Liver (tissue), 9 donors: ENCODE measurements around the gene LCK. TPM values are rescaled to one million over a fixed set of nuclear protein-coding genes. Genes with fewer than 3 reads are reported as not detected.

Experiments
- DNase-seq: peaks from one replicate; pipeline ENCODE4 v3.0.0-alpha.2; 2017; ENCODE audit warnings: low spot score
- H3K27ac ChIP-seq, 2 donors: one replicate each; pipeline ENCODE4 v1.7.0; 2013; ENCODE audit warnings: inconsistent platforms in 2 of 2, low read length in 2 of 2, control low read depth in 1 of 2, low read depth in 1 of 2, mild to moderate bottlenecking in 1 of 2
- H3K27me3 ChIP-seq, 4 donors: one replicate each; pipeline versions ENCODE4 v1.6.1 to v1.7.0; 2013; ENCODE audit warnings: low read length in 3 of 4, inconsistent platforms in 1 of 4, mild to moderate bottlenecking in 1 of 4, moderate library complexity in 1 of 4; ENCODE audit not compliant: control insufficient read depth in 4 of 4, insufficient read depth in 4 of 4
- H3K36me3 ChIP-seq, 4 donors: one replicate each; pipeline versions ENCODE4 v1.6.1 to v1.7.0; 2013; ENCODE audit warnings: low read length in 3 of 4, mild to moderate bottlenecking in 3 of 4, low read depth in 1 of 4, moderate library complexity in 1 of 4; ENCODE audit not compliant: control insufficient read depth in 4 of 4, insufficient read depth in 3 of 4
- H3K4me1 ChIP-seq, 4 donors: one replicate each; pipeline versions ENCODE4 v1.6.1 to v1.7.0; 2013; ENCODE audit warnings: low read length in 3 of 4, mild to moderate bottlenecking in 3 of 4, moderate library complexity in 1 of 4; ENCODE audit not compliant: control insufficient read depth in 4 of 4, insufficient read depth in 4 of 4
- H3K4me3 ChIP-seq, 3 donors: one replicate each; pipeline versions ENCODE4 v1.6.1 to v1.7.0; 2013; ENCODE audit warnings: low read length in 3 of 3, control low read depth in 1 of 3, low read depth in 1 of 3, mild to moderate bottlenecking in 1 of 3
- H3K9ac ChIP-seq, 2 donors: one replicate each; pipeline ENCODE4 v1.7.0; 2013; ENCODE audit warnings: low read length in 2 of 2, mild to moderate bottlenecking in 2 of 2, moderate library complexity in 2 of 2, control low read depth in 1 of 2, low read depth in 1 of 2
- H3K9me3 ChIP-seq, 4 donors: one replicate each; pipeline versions ENCODE4 v1.6.1 to v1.7.0; 2013; ENCODE audit warnings: low read length in 3 of 4; ENCODE audit not compliant: control insufficient read depth in 4 of 4
- EGR1 ChIP-seq, 2 donors: IDR thresholded peaks; 2 replicates each; pipeline ENCODE4 v1.6.1; 2016 to 2018; ENCODE audit warnings: antibody characterized with exemption in 2 of 2, low read depth in 2 of 2
- FOXA1 ChIP-seq: IDR thresholded peaks from 2 replicates; pipeline ENCODE4 v1.6.1; 2016; ENCODE audit warnings: antibody characterized with exemption
- FOXA2 ChIP-seq: IDR thresholded peaks from 2 replicates; pipeline ENCODE4 v1.6.1; 2016; ENCODE audit warnings: antibody characterized with exemption
- GABPA ChIP-seq, 2 donors: IDR thresholded peaks in 1 of 2; conservative IDR thresholded peaks in 1 of 2; 2 replicates each; pipeline ENCODE4 v1.6.1; 2016; ENCODE audit warnings: antibody characterized with exemption in 2 of 2, mild to moderate bottlenecking in 1 of 2, moderate library complexity in 1 of 2
- HNF4A ChIP-seq, 2 donors: conservative IDR thresholded peaks; 2 replicates each; pipeline ENCODE4 v1.6.1; 2016; ENCODE audit warnings: antibody characterized with exemption in 2 of 2, mild to moderate bottlenecking in 2 of 2
- HNF4G ChIP-seq: IDR thresholded peaks from 2 replicates; pipeline ENCODE4 v1.6.1; 2016; ENCODE audit warnings: antibody characterized with exemption
- JUND ChIP-seq, 2 donors: IDR thresholded peaks; 2 replicates each; pipeline ENCODE4 v1.6.1; 2016; ENCODE audit warnings: antibody characterized with exemption in 2 of 2
- NR2F2 ChIP-seq: IDR thresholded peaks from 2 replicates; pipeline ENCODE4 v1.6.1; 2016; ENCODE audit warnings: antibody characterized with exemption
- RAD21 ChIP-seq, 2 donors: IDR thresholded peaks; 2 replicates each; pipeline ENCODE4 v1.6.1; 2016; ENCODE audit warnings: antibody characterized with exemption in 2 of 2, mild to moderate bottlenecking in 2 of 2
- RXRA ChIP-seq, 2 donors: IDR thresholded peaks; 2 replicates each; pipeline ENCODE4 v1.6.1; 2017 to 2018; ENCODE audit warnings: antibody characterized with exemption in 2 of 2, mild to moderate bottlenecking in 1 of 2
- SP1 ChIP-seq: IDR thresholded peaks from 2 replicates; pipeline ENCODE4 v1.6.1; 2018; ENCODE audit warnings: antibody characterized with exemption, mild to moderate bottlenecking
- TAF1 ChIP-seq: conservative IDR thresholded peaks from 2 replicates; pipeline ENCODE4 v1.6.1; 2016; ENCODE audit warnings: antibody characterized with exemption, mild to moderate bottlenecking
- YY1 ChIP-seq: IDR thresholded peaks from 2 replicates; pipeline ENCODE4 v1.6.1; 2016; ENCODE audit warnings: antibody characterized with exemption, mild to moderate bottlenecking
- WGBS: extraction: QIAGEN DNeasy Blood & Tissue Kit; methylation state at CpG from one replicate; pipeline ENCODE4 v1.1.7; 2013; 5-methylcytosine and 5-hydroxymethylcytosine counted together
- polyA plus RNA-seq, 2 donors: library from polyadenylated mRNA; stranded (reverse) in 1 of 2; unstranded in 1 of 2; fragments of 200-250 nt in 1 of 2; fragments of >200 nt in 1 of 2; fragmentation: Nextera tagmentation in 1 of 2; extraction: Ambion mirVana in 1 of 2; gene quantifications; one replicate each; pipeline versions ENCODE4 v1.2.1 to v1.2.3, GENCODE V29; 2013 to 2015
- total RNA-seq, 2 donors: library from RNA; depleted of rRNA; stranded (reverse); fragments of >200 nt; gene quantifications; one replicate each; pipeline ENCODE4 v1.2.3, GENCODE V29; 2014
- TF ChIP-seq, protein P1 (sequence below): fragments of 150-350 bp; IDR thresholded peaks from 2 replicates; pipeline ENCODE4 v1.5.1; 2017; ENCODE audit warnings: improper control_type of control experiment, low read depth, low read length; ENCODE audit not compliant: missing input control
- TF ChIP-seq, protein P2 (sequence below): IDR thresholded peaks from 2 replicates; pipeline ENCODE4 v1.6.1; 2016; ENCODE audit warnings: antibody characterized with exemption, mild to moderate bottlenecking
- TF ChIP-seq, protein P3 (sequence below): IDR thresholded peaks from 2 replicates; pipeline ENCODE4 v1.6.1; 2016; ENCODE audit warnings: antibody characterized with exemption
- TF ChIP-seq, protein P4 (sequence below): IDR thresholded peaks from 2 replicates; pipeline ENCODE4 v1.6.1; 2016; ENCODE audit warnings: antibody characterized with exemption
- TF ChIP-seq, protein P5 (sequence below): IDR thresholded peaks from 2 replicates; pipeline ENCODE4 v1.6.1; 2016; ENCODE audit warnings: antibody characterized with exemption
- donor health status: healthy.
- donor health status: healthy.
- donor health status: healthy.
- donor health status: healthy.
- donor health status: healthy.

The LCK gene
- total and polyA plus RNA-seq, 4 donors, result 0.93 to 3.8 (median 1.2) TPM

DNA sequence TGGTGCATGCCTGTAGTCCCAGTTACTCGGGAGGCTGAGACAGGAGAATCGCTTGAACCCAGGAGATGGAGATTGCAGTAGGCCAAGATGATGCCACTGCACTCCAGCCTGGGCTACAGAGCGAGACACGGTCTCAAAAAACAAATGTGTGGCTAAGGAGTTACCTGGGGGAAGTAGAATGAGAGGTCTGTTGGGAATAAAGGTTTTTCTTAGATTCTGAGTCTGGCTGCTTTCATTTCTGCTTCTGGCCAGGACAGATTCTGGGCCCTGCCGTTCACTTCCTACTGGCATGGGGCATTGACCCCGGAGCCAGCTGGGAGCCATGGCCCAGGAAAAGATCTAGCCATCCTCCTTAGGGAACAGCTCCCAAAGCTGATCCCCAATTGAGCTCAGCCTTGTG is 42.6 kb upstream of the LCK start:
- no peak for DNase-seq
- Histone ChIP-seq H3K9ac (no peak overlapping the region), H3K36me3 (no peaks in the 10 kb centered on the region), H3K9me3 (no peaks in the 10 kb centered on the region), H3K27ac (no peak overlapping the region), H3K4me1 (peaks cover 3 to 15% (median 12%) of the 10 kb centered on the region in 4 donors), H3K4me3 (no peak overlapping the region), H3K27me3 (no peaks in the 10 kb centered on the region)
- peak in 1 of 2 donors; percentile 41 for TF ChIP-seq RXRA (IDR thresholded peaks at IDR 0.05)
- TF ChIP-seq, protein P1, sequence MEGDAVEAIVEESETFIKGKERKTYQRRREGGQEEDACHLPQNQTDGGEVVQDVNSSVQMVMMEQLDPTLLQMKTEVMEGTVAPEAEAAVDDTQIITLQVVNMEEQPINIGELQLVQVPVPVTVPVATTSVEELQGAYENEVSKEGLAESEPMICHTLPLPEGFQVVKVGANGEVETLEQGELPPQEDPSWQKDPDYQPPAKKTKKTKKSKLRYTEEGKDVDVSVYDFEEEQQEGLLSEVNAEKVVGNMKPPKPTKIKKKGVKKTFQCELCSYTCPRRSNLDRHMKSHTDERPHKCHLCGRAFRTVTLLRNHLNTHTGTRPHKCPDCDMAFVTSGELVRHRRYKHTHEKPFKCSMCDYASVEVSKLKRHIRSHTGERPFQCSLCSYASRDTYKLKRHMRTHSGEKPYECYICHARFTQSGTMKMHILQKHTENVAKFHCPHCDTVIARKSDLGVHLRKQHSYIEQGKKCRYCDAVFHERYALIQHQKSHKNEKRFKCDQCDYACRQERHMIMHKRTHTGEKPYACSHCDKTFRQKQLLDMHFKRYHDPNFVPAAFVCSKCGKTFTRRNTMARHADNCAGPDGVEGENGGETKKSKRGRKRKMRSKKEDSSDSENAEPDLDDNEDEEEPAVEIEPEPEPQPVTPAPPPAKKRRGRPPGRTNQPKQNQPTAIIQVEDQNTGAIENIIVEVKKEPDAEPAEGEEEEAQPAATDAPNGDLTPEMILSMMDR, result no peak
- WGBS, result 75% methylated on average over 6 of the region's 6 CpGs

DNA sequence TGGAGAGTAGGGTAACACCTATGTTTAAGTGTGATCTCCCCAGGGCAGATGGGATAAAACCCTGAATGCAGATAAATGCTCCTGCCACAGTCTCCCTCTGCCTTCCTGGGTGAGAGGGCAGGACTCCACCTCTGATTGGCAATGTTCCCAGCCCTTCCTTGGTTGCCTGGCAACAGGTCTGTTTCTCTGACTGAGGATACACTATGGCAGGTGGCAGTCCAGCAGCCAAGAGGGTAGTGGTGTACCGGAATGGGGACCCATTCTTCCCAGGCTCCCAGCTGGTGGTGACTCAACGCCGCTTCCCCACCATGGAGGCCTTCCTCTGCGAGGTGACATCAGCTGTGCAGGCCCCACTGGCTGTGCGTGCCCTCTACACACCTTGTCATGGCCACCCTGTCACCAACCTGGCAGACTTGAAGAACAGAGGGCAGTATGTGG is 42.2 kb upstream of the LCK start, which contains the start of gene DCDC2B:
DCDC2B (plus strand) TSS at position 199 of the 438 bp plus-strand sequence; CDS start at position 204, 5 bp downstream.
- 90% methylated on average over 5 of the region's 5 CpGs for WGBS
- Histone ChIP-seq H3K27ac (no peak within 1 kb of the TSS), H3K9me3 (no peaks in the 10 kb centered on the region), H3K27me3 (no peaks in the 10 kb centered on the region), H3K9ac (no peak within 1 kb of the TSS), H3K4me3 (no peak within 1 kb of the TSS), H3K36me3 (no peaks in the 10 kb centered on the region), H3K4me1 (peaks cover 3 to 15% (median 12%) of the 10 kb centered on the region in 4 donors)
- TF ChIP-seq HNF4G (no peak), NR2F2 (no peak), FOXA1 (no peak), GABPA (IDR thresholded peaks at IDR 0.05 in 1 of 2, conservative IDR thresholded peaks at IDR 0.05 in 1 of 2) (no peak), SP1 (no peak), FOXA2 (no peak), EGR1 (IDR thresholded peaks at IDR 0.05; ENCODE audit: low read depth in 2 of 2) (no peak), HNF4A (conservative IDR thresholded peaks at IDR 0.05) (no peak), RXRA (IDR thresholded peaks at IDR 0.05) (no peak), RAD21 (IDR thresholded peaks at IDR 0.05) (no peak), TAF1 (no peak), JUND (IDR thresholded peaks at IDR 0.05) (no peak), YY1 (no peak)
- TF ChIP-seq, protein P2, sequence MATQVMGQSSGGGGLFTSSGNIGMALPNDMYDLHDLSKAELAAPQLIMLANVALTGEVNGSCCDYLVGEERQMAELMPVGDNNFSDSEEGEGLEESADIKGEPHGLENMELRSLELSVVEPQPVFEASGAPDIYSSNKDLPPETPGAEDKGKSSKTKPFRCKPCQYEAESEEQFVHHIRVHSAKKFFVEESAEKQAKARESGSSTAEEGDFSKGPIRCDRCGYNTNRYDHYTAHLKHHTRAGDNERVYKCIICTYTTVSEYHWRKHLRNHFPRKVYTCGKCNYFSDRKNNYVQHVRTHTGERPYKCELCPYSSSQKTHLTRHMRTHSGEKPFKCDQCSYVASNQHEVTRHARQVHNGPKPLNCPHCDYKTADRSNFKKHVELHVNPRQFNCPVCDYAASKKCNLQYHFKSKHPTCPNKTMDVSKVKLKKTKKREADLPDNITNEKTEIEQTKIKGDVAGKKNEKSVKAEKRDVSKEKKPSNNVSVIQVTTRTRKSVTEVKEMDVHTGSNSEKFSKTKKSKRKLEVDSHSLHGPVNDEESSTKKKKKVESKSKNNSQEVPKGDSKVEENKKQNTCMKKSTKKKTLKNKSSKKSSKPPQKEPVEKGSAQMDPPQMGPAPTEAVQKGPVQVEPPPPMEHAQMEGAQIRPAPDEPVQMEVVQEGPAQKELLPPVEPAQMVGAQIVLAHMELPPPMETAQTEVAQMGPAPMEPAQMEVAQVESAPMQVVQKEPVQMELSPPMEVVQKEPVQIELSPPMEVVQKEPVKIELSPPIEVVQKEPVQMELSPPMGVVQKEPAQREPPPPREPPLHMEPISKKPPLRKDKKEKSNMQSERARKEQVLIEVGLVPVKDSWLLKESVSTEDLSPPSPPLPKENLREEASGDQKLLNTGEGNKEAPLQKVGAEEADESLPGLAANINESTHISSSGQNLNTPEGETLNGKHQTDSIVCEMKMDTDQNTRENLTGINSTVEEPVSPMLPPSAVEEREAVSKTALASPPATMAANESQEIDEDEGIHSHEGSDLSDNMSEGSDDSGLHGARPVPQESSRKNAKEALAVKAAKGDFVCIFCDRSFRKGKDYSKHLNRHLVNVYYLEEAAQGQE, result no peak
- TF ChIP-seq, protein P3, sequence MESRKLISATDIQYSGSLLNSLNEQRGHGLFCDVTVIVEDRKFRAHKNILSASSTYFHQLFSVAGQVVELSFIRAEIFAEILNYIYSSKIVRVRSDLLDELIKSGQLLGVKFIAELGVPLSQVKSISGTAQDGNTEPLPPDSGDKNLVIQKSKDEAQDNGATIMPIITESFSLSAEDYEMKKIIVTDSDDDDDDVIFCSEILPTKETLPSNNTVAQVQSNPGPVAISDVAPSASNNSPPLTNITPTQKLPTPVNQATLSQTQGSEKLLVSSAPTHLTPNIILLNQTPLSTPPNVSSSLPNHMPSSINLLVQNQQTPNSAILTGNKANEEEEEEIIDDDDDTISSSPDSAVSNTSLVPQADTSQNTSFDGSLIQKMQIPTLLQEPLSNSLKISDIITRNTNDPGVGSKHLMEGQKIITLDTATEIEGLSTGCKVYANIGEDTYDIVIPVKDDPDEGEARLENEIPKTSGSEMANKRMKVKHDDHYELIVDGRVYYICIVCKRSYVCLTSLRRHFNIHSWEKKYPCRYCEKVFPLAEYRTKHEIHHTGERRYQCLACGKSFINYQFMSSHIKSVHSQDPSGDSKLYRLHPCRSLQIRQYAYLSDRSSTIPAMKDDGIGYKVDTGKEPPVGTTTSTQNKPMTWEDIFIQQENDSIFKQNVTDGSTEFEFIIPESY, result no peak
- TF ChIP-seq, protein P1, result no peak
- TF ChIP-seq, protein P4, sequence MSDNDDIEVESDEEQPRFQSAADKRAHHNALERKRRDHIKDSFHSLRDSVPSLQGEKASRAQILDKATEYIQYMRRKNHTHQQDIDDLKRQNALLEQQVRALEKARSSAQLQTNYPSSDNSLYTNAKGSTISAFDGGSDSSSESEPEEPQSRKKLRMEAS, result no peak
- TF ChIP-seq, protein P5, sequence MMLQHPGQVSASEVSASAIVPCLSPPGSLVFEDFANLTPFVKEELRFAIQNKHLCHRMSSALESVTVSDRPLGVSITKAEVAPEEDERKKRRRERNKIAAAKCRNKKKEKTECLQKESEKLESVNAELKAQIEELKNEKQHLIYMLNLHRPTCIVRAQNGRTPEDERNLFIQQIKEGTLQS, result no peak
- DNase-seq, result peak; percentile 65
